KG1 (cell line): Measurements from ENCODE around the gene CRHBP.
"Not testable (repeated sequence)": the region's sequence is repeated elsewhere in the genome, so short reads cannot be mapped to it uniquely, and the experiment has no call there.

ENCODE experiments used
- DNase-seq: peaks from one replicate; lab custom pipeline; 2025; lab: John Stamatoyannopoulos, UW

CRHBP gene

GRCh38 chr5:76952795-76953536 is at the start of gene CRHBP:
Gene CRHBP, plus strand, starts transcription at chr5:76953045. Its CDS starts 90 bp downstream, at chr5:76953135.
- DNase-seq = no peak

- DNase-seq = no peak
Measured at GRCh38 chr5:76908166-76908565, 44.7 kb upstream of the CRHBP start.

- DNase-seq = not testable (repeated sequence)
Measured at GRCh38 chr5:76910344-76910933, 42.4 kb upstream of the CRHBP start.

- DNase-seq = not testable (repeated sequence)
Measured at GRCh38 chr5:76914671-76915070, 38.2 kb upstream of the CRHBP start.

GRCh38 chr5:76918539-76918938 is 34.3 kb upstream of the CRHBP start:
- DNase-seq = no peak

- no peak for DNase-seq
Measured at GRCh38 chr5:76920491-76920890, 32.4 kb upstream of the CRHBP start.

GRCh38 chr5:76926329-76927105 is 26.3 kb upstream of the CRHBP start:
- DNase-seq = no peak

GRCh38 chr5:76927961-76928360 is 24.9 kb upstream of the CRHBP start:
- no peak for DNase-seq

- no peak for DNase-seq
Measured at GRCh38 chr5:76930083-76930482, 22.8 kb upstream of the CRHBP start.

- no peak for DNase-seq
Measured at GRCh38 chr5:76938177-76938576, 14.7 kb upstream of the CRHBP start.

GRCh38 chr5:76941000-76941399 is 11.8 kb upstream of the CRHBP start:
- DNase-seq = no peak

GRCh38 chr5:76941442-76941841 is 11.4 kb upstream of the CRHBP start:
- no peak for DNase-seq

- DNase-seq = no peak
Measured at GRCh38 chr5:76942581-76942980, 10.3 kb upstream of the CRHBP start.

GRCh38 chr5:76943006-76943405 is 9.8 kb upstream of the CRHBP start:
- DNase-seq = no peak

GRCh38 chr5:76944638-76945037 is 8.2 kb upstream of the CRHBP start:
- no peak for DNase-seq

- DNase-seq = not testable (repeated sequence)
Measured at GRCh38 chr5:76945238-76945637, 7.6 kb upstream of the CRHBP start.

GRCh38 chr5:76946090-76946489 is 6.8 kb upstream of the CRHBP start:
- DNase-seq = no peak

- DNase-seq = no peak
Measured at GRCh38 chr5:76947082-76947503, 5.8 kb upstream of the CRHBP start.

GRCh38 chr5:76953551-76954382 is 922 bp downstream of the CRHBP start:
- no peak for DNase-seq

- DNase-seq = no peak
Measured at GRCh38 chr5:76954383-76954763, 1.5 kb downstream of the CRHBP start.

GRCh38 chr5:76956033-76956432 is 3.2 kb downstream of the CRHBP start:
- DNase-seq = no peak
